NCI-H748 treated with DMSO at 0.1 percent for 48 hours (cell line): ENCODE measurements around the gene MEGF11.

Experiments
- DNase-seq: peaks from one replicate; lab custom pipeline; 2025; lab: John Stamatoyannopoulos, UW

MEGF11 gene

GRCh38 chr15:66239514-66239913, 14.0 kb downstream of the MEGF11 start:
- DNase-seq, result no peak

- no peak for DNase-seq
Observed at GRCh38 chr15:66238318-66238717, 15.2 kb downstream of the MEGF11 start.

- no peak for DNase-seq
Observed at GRCh38 chr15:66237513-66238235, 15.9 kb downstream of the MEGF11 start.

GRCh38 chr15:66236806-66237375, 16.7 kb downstream of the MEGF11 start:
- no peak for DNase-seq

GRCh38 chr15:66235866-66236265, 17.7 kb downstream of the MEGF11 start:
- no peak for DNase-seq

- DNase-seq, result no peak
Observed at GRCh38 chr15:66234798-66235197, 18.8 kb downstream of the MEGF11 start.

- DNase-seq, result no peak
Observed at GRCh38 chr15:66233487-66234415, 19.8 kb downstream of the MEGF11 start.

GRCh38 chr15:66232267-66232625, 21.3 kb downstream of the MEGF11 start:
- DNase-seq, result no peak

- no peak for DNase-seq
Observed at GRCh38 chr15:66231394-66232266, 21.9 kb downstream of the MEGF11 start.

GRCh38 chr15:66229790-66230465, 23.6 kb downstream of the MEGF11 start:
- no peak for DNase-seq

GRCh38 chr15:66228807-66229735, 24.5 kb downstream of the MEGF11 start:
- DNase-seq, result no peak

GRCh38 chr15:66226736-66227135, 26.8 kb downstream of the MEGF11 start:
- no peak for DNase-seq

GRCh38 chr15:66225656-66226274, 27.8 kb downstream of the MEGF11 start:
- DNase-seq, result no peak

- no peak for DNase-seq
Observed at GRCh38 chr15:66224946-66225345, 28.6 kb downstream of the MEGF11 start.

- DNase-seq, result no peak
Observed at GRCh38 chr15:66222273-66223198, 31.0 kb downstream of the MEGF11 start.

GRCh38 chr15:66221126-66221525, 32.4 kb downstream of the MEGF11 start:
- DNase-seq, result no peak

- no peak for DNase-seq
Observed at GRCh38 chr15:66220601-66221000, 32.9 kb downstream of the MEGF11 start.

- no peak for DNase-seq
Observed at GRCh38 chr15:66219339-66219738, 34.2 kb downstream of the MEGF11 start.

- DNase-seq, result no peak
Observed at GRCh38 chr15:66216806-66217205, 36.7 kb downstream of the MEGF11 start.
